Measurements from ENCODE around the gene THOP1. TPM values are rescaled to one million over a fixed set of nuclear protein-coding genes. Genes with fewer than 3 reads are reported as not detected.

The THOP1 gene
- total RNA-seq, 1 experiment from 2014 or later: 85.9 TPM

- CTCF ChIA-PET: no interaction called here
- TF ChIP-seq CTCF (IDR thresholded peaks at IDR 0.05; ENCODE audit: unreplicated experiment): no peak
- intact Hi-C loops (cut with micrococcal nuclease; ENCODE audit: unreplicated experiment): no loop called here
- BruUV-seq (replicated peaks): no TSS peak
- no peaks in the 10 kb centered on the region for H3K4me1 Mint-ChIP-seq (ENCODE audit: low read depth, unreplicated experiment)
- H3K27ac Mint-ChIP-seq (ENCODE audit: unreplicated experiment): no peak overlapping the region
- no peaks in the 10 kb centered on the region for H3K9me3 Mint-ChIP-seq (ENCODE audit: low read depth, unreplicated experiment)
- H3K27me3 Mint-ChIP-seq (ENCODE audit: unreplicated experiment): no peaks in the 10 kb centered on the region
- peaks cover 49% of the 10 kb centered on the region for H3K36me3 Mint-ChIP-seq (ENCODE audit: insufficient read depth, unreplicated experiment)
- H3K4me3 Mint-ChIP-seq (ENCODE audit: low read depth, unreplicated experiment): no peak overlapping the region
- DNase-seq: no peak
These were observed 25.3 kb upstream of the THOP1 start for GRCh38 chr19:2759965-2760364.

- no TSS peak for BruUV-seq (replicated peaks)
- Mint-ChIP-seq H3K4me1 (ENCODE audit: low read depth, unreplicated experiment) (no peaks in the 10 kb centered on the region), H3K27me3 (ENCODE audit: unreplicated experiment) (no peaks in the 10 kb centered on the region), H3K27ac (ENCODE audit: unreplicated experiment) (no peak overlapping the region), H3K4me3 (ENCODE audit: low read depth, unreplicated experiment) (no peak overlapping the region), H3K9me3 (ENCODE audit: low read depth, unreplicated experiment) (no peaks in the 10 kb centered on the region), H3K36me3 (ENCODE audit: insufficient read depth, unreplicated experiment) (peaks cover 45% of the 10 kb centered on the region)
- intact Hi-C loops (cut with micrococcal nuclease; ENCODE audit: unreplicated experiment): no loop called here
- CTCF ChIA-PET: no interaction called here
- DNase-seq: no peak
- TF ChIP-seq CTCF (IDR thresholded peaks at IDR 0.05; ENCODE audit: unreplicated experiment): no peak
These were observed 24.0 kb upstream of the THOP1 start for GRCh38 chr19:2761309-2761677.

GRCh38 chr19:2761876-2762782 is 23.2 kb upstream of the THOP1 start:
- Mint-ChIP-seq H3K9me3 (ENCODE audit: low read depth, unreplicated experiment) (no peaks in the 10 kb centered on the region), H3K4me1 (ENCODE audit: low read depth, unreplicated experiment) (no peaks in the 10 kb centered on the region), H3K4me3 (ENCODE audit: low read depth, unreplicated experiment) (no peak overlapping the region), H3K27me3 (ENCODE audit: unreplicated experiment) (no peaks in the 10 kb centered on the region), H3K27ac (ENCODE audit: unreplicated experiment) (no peak overlapping the region), H3K36me3 (ENCODE audit: insufficient read depth, unreplicated experiment) (peaks cover 49% of the 10 kb centered on the region)
- intact Hi-C loops (cut with micrococcal nuclease; ENCODE audit: unreplicated experiment): no loop called here
- CTCF ChIA-PET: no interaction called here
- TF ChIP-seq CTCF (IDR thresholded peaks at IDR 0.05; ENCODE audit: unreplicated experiment): no peak
- no peak for DNase-seq
- no TSS peak for BruUV-seq (replicated peaks)

GRCh38 chr19:2762783-2763496 is 22.4 kb upstream of the THOP1 start:
- no peaks in the 10 kb centered on the region for H3K27me3 Mint-ChIP-seq (ENCODE audit: unreplicated experiment)
- DNase-seq: no peak
- intact Hi-C loops (cut with micrococcal nuclease; ENCODE audit: unreplicated experiment): no loop called here
- no TSS peak for BruUV-seq (replicated peaks)
- CTCF ChIA-PET: interaction anchor here (0.7 kb wide), 1 partner anchor 88 kb away, joined by 3 read pairs; no protein-coding TSS in a partner anchor
- no peaks in the 10 kb centered on the region for H3K4me1 Mint-ChIP-seq (ENCODE audit: low read depth, unreplicated experiment)
- peaks cover 43% of the 10 kb centered on the region for H3K36me3 Mint-ChIP-seq (ENCODE audit: insufficient read depth, unreplicated experiment)
- TF ChIP-seq CTCF (IDR thresholded peaks at IDR 0.05; ENCODE audit: unreplicated experiment): no peak
- no peaks in the 10 kb centered on the region for H3K9me3 Mint-ChIP-seq (ENCODE audit: low read depth, unreplicated experiment)
- H3K27ac Mint-ChIP-seq (ENCODE audit: unreplicated experiment): no peak overlapping the region
- H3K4me3 Mint-ChIP-seq (ENCODE audit: low read depth, unreplicated experiment): no peak overlapping the region
